8988T (cell line): Measurements from ENCODE around the gene KLRG1.

Experiments
- DNase-seq: peaks from one replicate; pipeline ENCODE4 v3.0.0; 2011

KLRG1 gene

DNA sequence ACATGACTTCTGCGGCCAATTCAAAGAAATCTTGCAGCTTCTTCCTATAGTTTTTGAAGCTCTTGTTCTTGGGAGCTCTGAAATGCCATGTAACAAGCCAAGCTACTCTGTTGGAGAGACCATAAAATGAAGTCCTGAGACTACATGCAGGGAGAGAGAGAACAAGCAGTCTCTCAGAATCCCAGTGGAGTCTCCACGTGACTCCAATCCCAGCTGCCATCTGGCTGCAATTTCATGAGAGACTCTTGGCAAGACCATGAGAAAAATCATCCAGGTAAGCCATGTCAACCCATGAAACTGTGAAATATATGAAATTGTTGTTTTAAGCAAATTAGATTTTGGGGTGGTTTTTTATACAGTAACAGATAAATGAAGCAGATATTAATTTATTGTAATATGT is 54.4 kb downstream of the KLRG1 start:
- no peak for DNase-seq

DNA sequence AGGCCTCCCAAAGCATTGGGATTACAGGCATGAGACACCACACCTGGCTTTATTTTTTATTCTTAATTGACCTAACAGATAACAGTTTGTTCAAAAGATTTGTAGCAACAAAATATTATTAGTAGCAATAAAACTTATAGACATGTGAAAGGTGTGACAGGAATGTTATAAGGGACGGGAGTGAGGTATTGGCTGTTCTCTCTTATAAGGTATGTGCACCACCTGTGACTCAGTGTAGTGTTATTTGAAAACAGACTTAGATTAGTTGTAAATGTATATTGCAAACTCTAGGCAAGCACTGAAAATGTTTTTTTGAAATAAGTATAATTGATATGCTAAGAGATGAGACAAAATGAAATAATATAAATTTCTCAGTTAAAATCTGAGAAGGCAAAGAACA is 57.8 kb downstream of the KLRG1 start:
- no peak for DNase-seq

DNA sequence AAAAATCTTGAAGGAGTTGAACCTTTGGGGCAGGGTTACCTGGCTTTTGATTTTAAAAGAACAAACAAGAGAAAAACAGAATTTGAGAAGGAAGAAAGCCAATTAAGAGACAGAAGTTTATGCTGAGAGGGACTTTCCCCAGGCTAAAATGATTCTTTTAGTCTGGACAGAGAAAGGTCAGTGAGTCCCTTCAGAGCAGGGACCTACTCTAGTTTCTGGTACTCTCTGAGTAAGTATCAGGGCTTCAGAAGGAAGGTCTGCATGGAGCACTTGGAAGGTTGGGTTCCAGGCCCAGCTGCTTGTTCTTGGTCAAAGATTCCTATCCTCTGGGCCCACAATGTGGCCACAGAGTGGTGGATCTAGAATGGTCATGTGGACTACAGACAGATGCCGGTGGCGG is 59.6 kb downstream of the KLRG1 start:
- no peak for DNase-seq

DNA sequence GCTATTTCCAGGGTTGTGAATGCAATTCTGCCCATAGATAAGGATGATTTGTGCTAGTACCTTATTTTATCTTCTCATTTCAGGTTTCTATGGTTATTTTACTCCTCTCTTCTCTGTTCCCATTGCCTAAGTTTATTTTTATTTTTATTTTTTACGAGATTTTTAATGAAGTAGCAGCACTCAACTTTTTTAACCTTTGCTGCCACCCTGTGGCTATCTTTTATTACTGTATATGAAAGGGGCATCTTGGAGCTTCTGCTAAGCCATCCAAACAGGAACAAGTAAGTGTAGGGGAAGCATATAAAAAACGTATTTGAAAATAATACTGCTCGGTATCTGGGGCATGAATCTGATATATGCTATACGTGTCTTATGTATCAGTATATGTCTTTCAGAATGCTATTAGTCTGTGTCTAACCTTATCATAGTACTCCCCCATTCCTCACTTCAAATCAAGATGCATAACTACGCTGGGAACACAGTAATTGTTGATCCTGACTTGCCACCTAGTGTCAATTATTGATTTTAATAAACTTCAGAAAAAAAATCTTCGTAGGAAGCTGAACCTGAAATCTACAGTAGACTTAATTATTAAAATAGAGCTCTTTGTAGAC is 60.3 kb downstream of the KLRG1 start:
- DNase-seq: no peak

DNA sequence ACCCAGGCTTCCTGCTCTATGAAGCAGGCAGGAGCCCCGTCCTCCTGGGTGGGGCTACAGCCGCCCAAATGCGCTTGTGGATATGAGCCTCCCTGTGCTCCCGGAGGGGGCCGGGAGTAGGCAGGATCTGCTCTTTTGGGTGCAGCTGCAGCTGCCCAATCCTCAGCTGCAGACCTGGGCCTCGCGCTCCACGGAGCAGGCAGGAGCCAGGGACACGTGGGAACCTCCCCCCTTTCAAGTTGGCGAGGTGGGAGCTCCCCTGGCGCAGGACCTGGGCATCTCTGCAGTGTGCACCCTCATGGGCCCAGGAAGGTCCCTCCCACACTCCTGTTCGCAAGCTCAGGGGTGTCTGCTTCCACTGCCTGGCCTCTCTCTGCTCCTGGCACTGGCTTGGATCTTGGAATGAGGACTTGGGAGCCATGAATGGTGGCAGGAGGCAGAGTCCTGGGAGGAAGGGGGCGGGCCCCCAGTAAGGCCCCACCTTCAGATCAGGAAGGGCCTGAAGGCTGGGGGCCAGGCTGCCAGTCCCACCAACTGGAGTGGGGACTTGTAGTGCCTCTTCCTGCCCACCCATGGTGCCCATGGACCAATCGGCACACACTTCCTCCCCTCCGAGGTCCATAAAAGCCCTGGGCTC is 61.3 kb downstream of the KLRG1 start:
- no peak for DNase-seq

DNA sequence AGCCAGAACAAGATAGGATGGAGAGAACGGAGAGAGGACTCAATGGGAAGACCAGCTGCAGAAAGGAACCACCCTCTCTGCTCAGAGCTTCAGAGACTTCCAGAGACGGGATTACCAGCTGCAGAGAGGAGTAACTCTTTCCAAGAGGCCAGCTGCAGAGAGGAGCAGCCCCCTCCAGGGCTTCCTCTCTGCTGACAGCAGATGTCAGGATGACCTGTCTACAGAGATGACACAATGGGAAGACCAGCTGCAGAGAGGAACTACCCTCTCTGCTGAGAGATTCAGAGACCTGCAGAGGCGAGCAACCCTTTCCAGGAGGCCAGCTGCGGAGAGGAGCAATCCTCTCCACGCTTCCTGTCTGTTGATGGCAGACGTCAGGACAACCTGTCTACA is 61.8 kb downstream of the KLRG1 start:
- DNase-seq: no peak

DNA sequence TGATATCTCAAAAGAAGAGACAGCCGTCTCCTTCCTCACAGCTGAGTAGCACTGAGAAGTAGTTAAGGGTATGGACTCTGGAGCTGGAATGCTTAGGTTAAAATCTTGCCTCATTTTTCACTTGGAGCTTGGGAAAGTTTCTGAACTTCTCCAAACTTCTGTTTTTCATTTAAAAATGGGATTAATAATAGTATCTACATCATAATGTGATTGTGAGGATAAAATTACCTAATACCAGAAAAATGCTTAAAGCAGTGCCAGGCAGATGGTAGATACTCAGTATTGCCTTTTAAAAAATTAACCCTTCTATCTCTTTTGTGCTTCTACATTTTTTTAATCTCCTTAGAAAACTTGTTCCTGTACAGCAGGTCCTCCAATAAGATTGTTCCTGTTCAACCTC is 63.3 kb downstream of the KLRG1 start:
- no peak for DNase-seq
